Thyroid gland (tissue), 4 donors: ENCODE results near the gene NELFA.

ENCODE experiments used
- CTCF ChIP-seq, 6 experiments: fragments of 200-600 bp in 3 of 6; fragments of 450-650 bp in 3 of 6; sonication (generic) in 3 of 6; IDR thresholded peaks; one replicate each; pipeline ENCODE4 v1.5.1; 2016 to 2019; ENCODE audit warnings: antibody characterized with exemption in 6 of 6, mild to moderate bottlenecking in 2 of 6, inconsistent platforms in 1 of 6, moderate library complexity in 1 of 6
- POLR2A ChIP-seq, 2 donors: fragments of 450-650 bp; IDR thresholded peaks; one replicate each; pipeline ENCODE4 v1.6.1; 2017; ENCODE audit warnings: antibody characterized with exemption in 2 of 2, mild to moderate bottlenecking in 2 of 2, moderate library complexity in 1 of 2

DNA sequence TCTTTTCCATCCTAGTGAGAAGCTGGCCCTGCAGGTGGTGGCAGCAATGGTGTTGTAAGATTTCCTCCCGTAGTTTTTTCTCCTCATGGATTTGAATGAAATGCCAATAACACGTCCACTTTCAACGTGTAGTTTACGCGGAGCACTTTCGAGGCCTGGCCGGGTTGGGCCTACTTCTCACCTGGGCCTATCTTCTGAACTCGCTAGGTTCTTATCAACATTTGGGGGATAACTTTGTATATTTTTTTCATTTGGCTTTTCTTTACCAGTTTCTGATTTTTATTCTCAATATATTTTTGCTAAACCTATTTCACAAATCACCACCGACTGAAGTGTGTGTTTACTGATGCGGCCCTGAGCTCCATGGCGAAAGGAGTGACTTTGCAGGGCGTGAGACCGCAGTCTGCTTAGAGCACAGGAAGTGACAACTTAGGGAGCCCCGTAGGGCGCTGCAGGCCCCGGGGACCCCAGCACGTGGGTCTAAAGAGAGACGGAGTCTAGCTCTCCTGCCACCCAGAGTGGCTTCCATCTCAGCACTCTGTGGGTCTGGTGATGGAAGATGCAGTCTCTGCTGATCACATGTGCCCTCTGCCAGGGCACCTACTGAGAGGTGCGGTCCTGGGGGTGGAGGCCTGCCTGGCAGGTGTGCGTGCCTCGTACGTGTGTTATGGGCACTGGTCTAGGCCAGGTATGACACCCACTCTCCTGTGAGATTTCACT, 29.1 kb downstream of the NELFA start:
- TF ChIP-seq POLR2A (IDR thresholded peaks at IDR 0.05): no peak
- TF ChIP-seq CTCF (IDR thresholded peaks at IDR 0.05): no peak
